ENCODE data around the gene C1orf115. TPM values are rescaled to one million over a fixed set of nuclear protein-coding genes. Genes with fewer than 3 reads are reported as not detected.

C1orf115 gene, protein sequence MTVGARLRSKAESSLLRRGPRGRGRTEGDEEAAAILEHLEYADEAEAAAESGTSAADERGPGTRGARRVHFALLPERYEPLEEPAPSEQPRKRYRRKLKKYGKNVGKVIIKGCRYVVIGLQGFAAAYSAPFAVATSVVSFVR
- total RNA-seq (29.0 TPM), polyA plus RNA-seq (ENCODE audit: insufficient read depth, low read depth, low replicate concordance) (53.8 TPM)
- long read RNA-seq, donor 1, partial matches to known transcripts = 6 of 9 reads
- long read RNA-seq, donor 1, other reads (novel, unspliced or antisense) = 0 of 9 reads
- long read RNA-seq, donor 2, transcript C1orf115-201 (2 exons, 3,413 nt) = major isoform, 9 of 34 reads
- long read RNA-seq, donor 2, partial matches to known transcripts = 25 of 34 reads
- long read RNA-seq, donor 2, other reads (novel, unspliced or antisense) = 0 of 34 reads
- long read RNA-seq, donor 3, transcript C1orf115-201 (2 exons, 3,413 nt) = major isoform, 8 of 8 reads
- long read RNA-seq, donor 3, partial matches to known transcripts = 0 of 8 reads
- long read RNA-seq, donor 3, other reads (novel, unspliced or antisense) = 0 of 8 reads
- long read RNA-seq, donor 4, transcript C1orf115-201 (2 exons, 3,413 nt) = major isoform, 7 of 7 reads
- long read RNA-seq, donor 4, partial matches to known transcripts = 0 of 7 reads
- long read RNA-seq, donor 4, other reads (novel, unspliced or antisense) = 0 of 7 reads
- long read RNA-seq, donor 5 = 0 reads
- long read RNA-seq, donor 6, partial matches to known transcripts = 0 of 1 reads
- long read RNA-seq, donor 6, other reads (novel, unspliced or antisense) = 0 of 1 reads
- long read RNA-seq, donor 7, transcript C1orf115-201 (2 exons, 3,413 nt) = major isoform, 45 of 56 reads
- long read RNA-seq, donor 7, partial matches to known transcripts = 10 of 56 reads
- long read RNA-seq, donor 7, other reads (novel, unspliced or antisense) = 1 of 56 reads
- long read RNA-seq, donor 8, transcript C1orf115-201 (2 exons, 3,413 nt) = major isoform, 11 of 11 reads
- long read RNA-seq, donor 8, partial matches to known transcripts = 0 of 11 reads
- long read RNA-seq, donor 8, other reads (novel, unspliced or antisense) = 0 of 11 reads
- long read RNA-seq, donor 9, partial matches to known transcripts = 0 of 4 reads
- long read RNA-seq, donor 9, other reads (novel, unspliced or antisense) = 0 of 4 reads
- long read RNA-seq, donor 10, transcript C1orf115-201 (2 exons, 3,413 nt) = major isoform, 11 of 11 reads
- long read RNA-seq, donor 10, partial matches to known transcripts = 0 of 11 reads
- long read RNA-seq, donor 10, other reads (novel, unspliced or antisense) = 0 of 11 reads

DNA sequence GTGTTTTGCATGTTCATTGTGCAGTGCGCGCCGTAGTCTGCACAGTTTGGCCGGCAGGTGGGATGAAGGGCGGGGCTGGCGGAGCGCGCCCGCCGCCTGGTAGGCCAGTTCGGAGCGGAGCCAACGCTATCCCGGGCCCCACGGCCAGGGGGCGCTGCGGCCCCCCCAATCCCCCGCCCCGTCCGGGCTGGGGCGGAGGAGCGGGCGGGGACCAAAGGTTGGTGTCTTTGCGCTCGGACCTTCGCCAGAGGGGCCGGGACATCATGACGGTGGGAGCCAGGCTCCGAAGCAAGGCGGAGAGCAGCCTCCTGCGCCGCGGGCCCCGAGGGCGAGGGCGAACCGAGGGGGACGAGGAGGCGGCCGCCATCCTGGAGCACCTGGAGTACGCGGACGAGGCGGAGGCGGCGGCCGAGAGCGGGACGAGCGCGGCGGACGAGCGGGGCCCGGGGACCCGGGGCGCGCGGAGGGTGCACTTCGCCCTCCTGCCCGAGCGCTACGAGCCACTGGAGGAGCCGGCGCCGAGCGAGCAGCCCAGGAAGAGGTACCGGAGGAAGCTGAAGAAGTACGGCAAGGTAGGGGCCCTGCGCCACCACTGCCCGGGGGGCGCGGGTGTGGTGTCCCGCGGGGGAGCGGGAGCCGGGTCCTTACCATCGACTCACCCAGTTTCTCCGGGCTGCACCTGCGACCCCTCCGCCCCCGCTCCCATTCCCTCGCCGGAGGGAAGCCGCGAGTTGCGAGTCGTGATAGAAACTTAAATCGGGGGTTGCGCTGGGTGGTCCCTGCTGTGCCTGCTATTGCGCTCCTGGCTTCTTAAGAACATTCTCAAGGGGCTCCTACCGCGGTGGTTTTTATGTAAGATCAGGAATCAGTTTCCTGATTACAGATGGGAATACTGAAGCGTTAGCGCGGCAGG is at the start of gene C1orf115:
C1orf115 (plus strand) TSS at position 224 of the 913 bp plus-strand sequence; CDS start at position 264, 40 bp downstream.
- H3K4me3 ChIP-seq (ENCODE audit: low read length in 3 of 3) = peak within 1 kb of the TSS; percentile 48 to 80 (median 80)
- FAIRE-seq (no peak), DNase-seq (peak; percentile 87 to 92 (median 90))
- TF ChIP-seq, protein P1, sequence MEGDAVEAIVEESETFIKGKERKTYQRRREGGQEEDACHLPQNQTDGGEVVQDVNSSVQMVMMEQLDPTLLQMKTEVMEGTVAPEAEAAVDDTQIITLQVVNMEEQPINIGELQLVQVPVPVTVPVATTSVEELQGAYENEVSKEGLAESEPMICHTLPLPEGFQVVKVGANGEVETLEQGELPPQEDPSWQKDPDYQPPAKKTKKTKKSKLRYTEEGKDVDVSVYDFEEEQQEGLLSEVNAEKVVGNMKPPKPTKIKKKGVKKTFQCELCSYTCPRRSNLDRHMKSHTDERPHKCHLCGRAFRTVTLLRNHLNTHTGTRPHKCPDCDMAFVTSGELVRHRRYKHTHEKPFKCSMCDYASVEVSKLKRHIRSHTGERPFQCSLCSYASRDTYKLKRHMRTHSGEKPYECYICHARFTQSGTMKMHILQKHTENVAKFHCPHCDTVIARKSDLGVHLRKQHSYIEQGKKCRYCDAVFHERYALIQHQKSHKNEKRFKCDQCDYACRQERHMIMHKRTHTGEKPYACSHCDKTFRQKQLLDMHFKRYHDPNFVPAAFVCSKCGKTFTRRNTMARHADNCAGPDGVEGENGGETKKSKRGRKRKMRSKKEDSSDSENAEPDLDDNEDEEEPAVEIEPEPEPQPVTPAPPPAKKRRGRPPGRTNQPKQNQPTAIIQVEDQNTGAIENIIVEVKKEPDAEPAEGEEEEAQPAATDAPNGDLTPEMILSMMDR (IDR thresholded peaks at IDR 0.05; ENCODE audit: borderline replicate concordance, extremely low read depth, insufficient read depth) = peak; percentile 83
- no peaks in the 10 kb centered on the region for H3K9me3 ChIP-seq (ENCODE audit: control insufficient read depth in 2 of 3, insufficient read depth in 1 of 3, low read length in 3 of 3)
- intact Hi-C loops (cut with DNase I) = no loop called here
- H3K36me3 ChIP-seq (ENCODE audit: control insufficient read depth in 2 of 3, insufficient read depth in 3 of 3, low read length in 3 of 3) = no peaks in the 10 kb centered on the region
- peak within 1 kb of the TSS; percentile 4 to 77 (median 39) for H3K9ac ChIP-seq (ENCODE audit: low read length in 3 of 3)
- peaks cover 0 to 5% (median 5%) of the 10 kb centered on the region in 3 donors for H3K4me1 ChIP-seq (ENCODE audit: control insufficient read depth in 2 of 3, insufficient read depth in 2 of 3, low read depth in 1 of 3, low read length in 3 of 3)
- H3K27me3 ChIP-seq (ENCODE audit: control insufficient read depth, insufficient read depth, low read length) = no peaks in the 10 kb centered on the region
- peak within 1 kb of the TSS in 1 of 2 donors; percentile 86 for H3K27ac ChIP-seq (ENCODE audit: low read depth in 2 of 2, low read length in 2 of 2)

DNA sequence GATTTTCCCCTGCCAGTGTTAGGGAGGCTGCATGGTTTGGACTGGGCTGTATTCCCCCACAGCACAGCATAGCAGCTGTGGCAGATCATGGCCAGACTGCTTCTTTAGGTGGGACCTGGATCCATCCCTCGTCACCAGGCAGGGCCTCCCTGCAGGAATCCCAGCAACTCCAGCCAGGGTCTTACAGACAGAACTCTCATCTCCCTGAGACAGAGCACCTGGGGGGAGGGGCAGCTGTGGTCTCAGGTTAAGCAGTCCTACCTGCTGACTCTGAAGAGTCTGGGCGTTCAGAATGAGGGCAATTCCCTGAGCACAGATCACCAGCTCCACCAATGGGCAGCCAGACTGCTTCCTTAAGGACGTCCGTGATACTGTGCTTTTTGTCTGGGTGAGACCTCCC is 47.9 kb upstream of the C1orf115 start:
- no peaks in the 10 kb centered on the region for H3K4me1 ChIP-seq (ENCODE audit: control insufficient read depth in 2 of 3, insufficient read depth in 2 of 3, low read depth in 1 of 3, low read length in 3 of 3)
- H3K9me3 ChIP-seq (ENCODE audit: control insufficient read depth in 2 of 3, insufficient read depth in 1 of 3, low read length in 3 of 3) = no peaks in the 10 kb centered on the region
- no peaks in the 10 kb centered on the region for H3K36me3 ChIP-seq (ENCODE audit: control insufficient read depth in 2 of 3, insufficient read depth in 3 of 3, low read length in 3 of 3)
- TF ChIP-seq, protein P1 (IDR thresholded peaks at IDR 0.05; ENCODE audit: borderline replicate concordance, extremely low read depth, insufficient read depth) = no peak
- no peak for DNase-seq
- no peak overlapping the region for H3K9ac ChIP-seq (ENCODE audit: low read length in 3 of 3)
- no peaks in the 10 kb centered on the region for H3K27me3 ChIP-seq (ENCODE audit: control insufficient read depth, insufficient read depth, low read length)
- H3K4me3 ChIP-seq (ENCODE audit: low read length in 3 of 3) = no peak overlapping the region
- H3K27ac ChIP-seq (ENCODE audit: low read depth in 2 of 2, low read length in 2 of 2) = no peak overlapping the region
- no peak for FAIRE-seq
- intact Hi-C loops (cut with DNase I) = no loop called here

DNA sequence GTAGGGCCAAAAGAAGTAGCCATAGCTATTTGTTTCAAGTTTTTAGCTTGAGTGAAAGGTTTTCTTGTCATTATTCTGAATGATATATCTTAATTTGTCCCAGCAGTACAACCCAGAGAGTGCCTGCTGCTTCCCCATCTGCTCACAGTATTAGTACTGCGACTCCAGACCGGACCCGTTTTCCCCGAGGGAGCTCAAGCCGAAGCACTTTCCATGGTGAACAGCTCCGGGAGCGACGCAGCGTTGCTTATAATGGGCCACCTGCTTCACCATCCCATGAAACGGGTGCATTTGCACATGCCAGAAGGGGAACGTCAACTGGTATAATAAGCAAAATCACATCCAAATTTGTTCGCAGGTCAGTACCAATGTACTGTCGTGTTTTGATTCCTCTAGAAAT is 37.2 kb upstream of the C1orf115 start:
- H3K27ac ChIP-seq (ENCODE audit: low read depth in 2 of 2, low read length in 2 of 2) = no peak overlapping the region
- H3K36me3 ChIP-seq (ENCODE audit: control insufficient read depth in 2 of 3, insufficient read depth in 3 of 3, low read length in 3 of 3) = no peaks in the 10 kb centered on the region
- no peak overlapping the region for H3K9ac ChIP-seq (ENCODE audit: low read length in 3 of 3)
- TF ChIP-seq, protein P1 (IDR thresholded peaks at IDR 0.05; ENCODE audit: borderline replicate concordance, extremely low read depth, insufficient read depth) = no peak
- H3K27me3 ChIP-seq (ENCODE audit: control insufficient read depth, insufficient read depth, low read length) = no peaks in the 10 kb centered on the region
- H3K9me3 ChIP-seq (ENCODE audit: control insufficient read depth in 2 of 3, insufficient read depth in 1 of 3, low read length in 3 of 3) = no peaks in the 10 kb centered on the region
- no peak for DNase-seq
- intact Hi-C loops (cut with DNase I) = no loop called here
- FAIRE-seq = no peak
- H3K4me3 ChIP-seq (ENCODE audit: low read length in 3 of 3) = no peak overlapping the region
- H3K4me1 ChIP-seq (ENCODE audit: control insufficient read depth in 2 of 3, insufficient read depth in 2 of 3, low read depth in 1 of 3, low read length in 3 of 3) = no peaks in the 10 kb centered on the region

All from kidney (tissue), 22 donors.